ENCODE results near the gene GP1BB.

DNA sequence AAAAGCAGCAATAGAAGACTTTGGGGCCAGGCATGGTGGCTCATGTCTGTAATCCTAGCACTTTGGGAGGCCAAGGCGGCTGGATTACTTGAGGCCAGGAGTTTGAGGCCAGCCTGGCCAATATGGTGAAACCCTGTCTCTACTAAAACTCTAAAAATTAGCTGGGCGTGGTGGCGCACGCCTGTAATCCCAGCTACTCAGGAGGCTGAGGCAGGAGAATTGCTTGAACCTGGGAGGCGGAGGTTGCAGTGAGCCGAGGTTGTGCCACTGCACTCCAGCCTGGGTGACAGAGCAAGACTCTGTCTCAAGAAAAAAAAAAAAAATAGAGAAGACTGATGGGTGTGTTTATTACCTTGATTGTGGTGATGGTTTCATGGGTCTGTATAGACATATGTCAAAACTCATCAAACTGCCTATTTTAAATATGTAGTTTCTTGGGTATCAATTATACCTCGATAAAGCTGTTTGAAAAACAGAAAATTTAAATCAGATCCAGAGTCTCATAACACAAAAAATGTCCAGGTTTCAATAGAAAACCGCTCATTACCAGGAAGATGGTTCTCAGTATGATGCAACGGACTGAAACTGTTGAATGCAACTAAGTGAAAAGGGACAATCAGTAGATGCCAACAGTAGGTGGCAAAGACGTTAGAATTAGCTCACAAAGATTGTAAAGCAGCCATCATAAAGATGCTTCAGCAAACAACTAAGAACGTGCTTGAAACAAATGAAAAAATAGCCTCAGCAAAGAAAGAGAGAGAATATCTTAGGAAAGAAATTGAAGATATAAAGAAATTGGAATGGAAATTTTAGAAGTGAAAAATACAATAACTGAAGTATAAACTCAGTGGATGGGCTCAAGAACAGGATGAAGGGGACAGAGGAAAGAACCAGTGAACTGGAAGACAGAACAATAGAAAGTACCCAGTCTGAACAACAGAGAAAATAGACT is 42.2 kb upstream of the GP1BB start:
- no peak for TF ChIP-seq SUZ12 (IDR thresholded peaks at IDR 0.05)
- TF ChIP-seq, protein P1, sequence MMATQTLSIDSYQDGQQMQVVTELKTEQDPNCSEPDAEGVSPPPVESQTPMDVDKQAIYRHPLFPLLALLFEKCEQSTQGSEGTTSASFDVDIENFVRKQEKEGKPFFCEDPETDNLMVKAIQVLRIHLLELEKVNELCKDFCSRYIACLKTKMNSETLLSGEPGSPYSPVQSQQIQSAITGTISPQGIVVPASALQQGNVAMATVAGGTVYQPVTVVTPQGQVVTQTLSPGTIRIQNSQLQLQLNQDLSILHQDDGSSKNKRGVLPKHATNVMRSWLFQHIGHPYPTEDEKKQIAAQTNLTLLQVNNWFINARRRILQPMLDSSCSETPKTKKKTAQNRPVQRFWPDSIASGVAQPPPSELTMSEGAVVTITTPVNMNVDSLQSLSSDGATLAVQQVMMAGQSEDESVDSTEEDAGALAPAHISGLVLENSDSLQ (IDR thresholded peaks at IDR 0.05): no peak
- no peak for TF ChIP-seq L3MBTL2 (conservative IDR thresholded peaks at IDR 0.05)
- TF ChIP-seq BHLHE40 (IDR thresholded peaks at IDR 0.05; ENCODE audit: borderline replicate concordance): no peak

All from HEK293T (cell line).